DOHH2 (cell line): ENCODE measurements around the gene SPDL1.

Source experiments
- H3F3A ChIP-seq: fragments of 200-600 bp; sonication (generic), shearing (Covaris generic); 2 replicates; pipeline ENCODE4 v1.6.0; 2016; ENCODE audit warnings: antibody characterized with exemption, mild to moderate bottlenecking; ENCODE audit not compliant: control insufficient read depth, insufficient read depth
- H3K27ac ChIP-seq: fragments of 200-600 bp; sonication (generic); 2 replicates; pipeline ENCODE4 v1.5.1; 2014; ENCODE audit warnings: low read depth, mild to moderate bottlenecking, low read length, moderate library complexity
- H3K27me3 ChIP-seq: fragments of 200-600 bp; sonication (generic); 2 replicates; pipeline ENCODE4 v1.6.1; 2014; ENCODE audit warnings: mild to moderate bottlenecking, low read length, mixed read lengths; ENCODE audit not compliant: control insufficient read depth
- H3K36me3 ChIP-seq: fragments of 200-600 bp; sonication (generic); 2 replicates; pipeline ENCODE4 v1.6.1; 2014; ENCODE audit warnings: mild to moderate bottlenecking, low read length, moderate library complexity, mixed read lengths; ENCODE audit not compliant: control insufficient read depth
- H3K4me1 ChIP-seq: fragments of 200-600 bp; sonication (generic); 2 replicates; pipeline ENCODE4 v1.6.1; 2014; ENCODE audit warnings: mild to moderate bottlenecking, low read length, mixed read lengths; ENCODE audit not compliant: control insufficient read depth
- H3K4me2 ChIP-seq: fragments of 200-600 bp; sonication (generic); 2 replicates; pipeline ENCODE4 v1.6.0; 2014; ENCODE audit warnings: mild to moderate bottlenecking, low read length, moderate library complexity
- H3K4me3 ChIP-seq: fragments of 200-600 bp; sonication (generic); 2 replicates; pipeline ENCODE4 v1.5.1; 2014; ENCODE audit warnings: mild to moderate bottlenecking, low read length, mixed read lengths
- H3K79me2 ChIP-seq: fragments of 200-600 bp; sonication (generic); 2 replicates; pipeline ENCODE4 v1.6.1; 2014; ENCODE audit warnings: mild to moderate bottlenecking, low read length, mixed read lengths; ENCODE audit not compliant: control insufficient read depth
- H3K9me2 ChIP-seq: fragments of 200-600 bp; sonication (generic); replicated peaks from 2 replicates; pipeline ENCODE4 v1.6.1; 2014; ENCODE audit warnings: mild to moderate bottlenecking, low read length, mixed read lengths; ENCODE audit not compliant: control insufficient read depth
- H3K9me3 ChIP-seq: fragments of 200-600 bp; sonication (generic); 2 replicates; pipeline ENCODE4 v1.6.1; 2014; ENCODE audit warnings: antibody characterized with exemption, low read length, mixed read lengths; ENCODE audit not compliant: control insufficient read depth, insufficient read depth
- H4K20me1 ChIP-seq: fragments of 200-600 bp; sonication (generic); 2 replicates; pipeline ENCODE4 v1.6.0; 2014; ENCODE audit warnings: low read depth, mild to moderate bottlenecking, antibody characterized with exemption, low read length, moderate library complexity; ENCODE audit not compliant: control insufficient read depth, insufficient read depth
- CTCF ChIP-seq: fragments of 200-600 bp; sonication (generic); IDR thresholded peaks from one replicate; pipeline ENCODE4 v1.5.1; 2014; ENCODE audit warnings: antibody characterized with exemption, mild to moderate bottlenecking, low read depth, low read length; ENCODE audit not compliant: poor library complexity, severe bottlenecking
- EZH2phosphoT487 ChIP-seq: fragments of 200-600 bp; sonication (generic); IDR thresholded peaks from 2 replicates; pipeline ENCODE4 v1.6.1; 2017; ENCODE audit warnings: borderline replicate concordance, mild to moderate bottlenecking, antibody characterized with exemption, low read length, moderate library complexity, mixed read lengths

The SPDL1 gene

DNA sequence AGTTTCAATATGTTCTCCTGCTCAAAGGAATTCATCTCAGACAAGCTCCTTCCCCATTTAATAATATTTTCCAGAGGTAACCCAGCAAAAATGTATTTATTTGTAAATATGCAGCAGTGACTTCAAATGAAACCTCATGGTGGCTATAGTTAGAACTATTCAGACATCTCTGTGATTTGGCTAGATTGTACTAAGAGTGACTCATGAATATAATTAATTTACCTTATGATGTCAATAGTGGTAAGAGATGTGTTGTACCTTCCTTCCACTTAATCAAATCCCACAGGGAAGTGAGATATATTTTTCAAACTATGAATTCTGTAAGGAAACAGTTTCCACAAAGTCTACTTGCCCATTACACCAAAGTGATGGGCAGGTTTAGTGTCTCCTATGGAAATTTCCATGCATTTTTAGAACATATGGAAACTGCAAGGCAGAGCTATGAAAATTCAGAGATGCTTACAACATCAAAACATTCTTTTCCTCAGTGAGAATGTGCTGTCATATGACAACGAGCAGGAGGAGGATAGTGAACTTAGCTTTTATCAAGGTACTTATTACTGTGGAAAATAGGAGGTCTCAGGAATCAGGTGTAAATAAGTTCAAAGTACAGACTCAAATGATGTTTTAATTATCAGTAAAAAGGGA, 34.0 kb upstream of the SPDL1 start:
- no peak overlapping the region for H3K27ac ChIP-seq
- H3K4me1 ChIP-seq, result no peaks in the 10 kb centered on the region
- no peaks in the 10 kb centered on the region for H3F3A ChIP-seq
- no peak for TF ChIP-seq EZH2phosphoT487
- TF ChIP-seq CTCF, result no peak
- no peaks in the 10 kb centered on the region for H3K9me2 ChIP-seq
- no peaks in the 10 kb centered on the region for H4K20me1 ChIP-seq
- H3K27me3 ChIP-seq, result peaks cover 23% of the 10 kb centered on the region
- no peaks in the 10 kb centered on the region for H3K9me3 ChIP-seq
- H3K79me2 ChIP-seq, result no peaks in the 10 kb centered on the region
- no peaks in the 10 kb centered on the region for H3K36me3 ChIP-seq
- H3K4me3 ChIP-seq, result no peak overlapping the region
- no peak overlapping the region for H3K4me2 ChIP-seq

GRCh38 chr5:169550227-169550626, 33.3 kb upstream of the SPDL1 start:
- Histone ChIP-seq H3K9me3 (no peaks in the 10 kb centered on the region), H3K4me2 (no peak overlapping the region), H3K27me3 (peaks cover 22% of the 10 kb centered on the region), H3F3A (no peaks in the 10 kb centered on the region), H3K9me2 (no peaks in the 10 kb centered on the region), H3K4me3 (no peak overlapping the region), H3K4me1 (no peaks in the 10 kb centered on the region), H3K36me3 (no peaks in the 10 kb centered on the region), H3K79me2 (no peaks in the 10 kb centered on the region), H3K27ac (no peak overlapping the region), H4K20me1 (no peaks in the 10 kb centered on the region)
- TF ChIP-seq CTCF, result no peak
- no peak for TF ChIP-seq EZH2phosphoT487

- H3K4me2 ChIP-seq, result no peak overlapping the region
- no peaks in the 10 kb centered on the region for H4K20me1 ChIP-seq
- no peak for TF ChIP-seq EZH2phosphoT487
- TF ChIP-seq CTCF, result no peak
- H3F3A ChIP-seq, result no peaks in the 10 kb centered on the region
- H3K36me3 ChIP-seq, result no peaks in the 10 kb centered on the region
- H3K9me2 ChIP-seq, result no peaks in the 10 kb centered on the region
- no peak overlapping the region for H3K27ac ChIP-seq
- H3K79me2 ChIP-seq, result no peaks in the 10 kb centered on the region
- no peaks in the 10 kb centered on the region for H3K9me3 ChIP-seq
- H3K4me1 ChIP-seq, result no peaks in the 10 kb centered on the region
- H3K27me3 ChIP-seq, result peaks cover 16% of the 10 kb centered on the region
- H3K4me3 ChIP-seq, result no peak overlapping the region
Measured at GRCh38 chr5:169551146-169551545, 32.4 kb upstream of the SPDL1 start.
